Measurements from ENCODE around the gene TMEM18.

GRCh38 chr2:618422-618990 is 58.7 kb downstream of the TMEM18 start:
- TF ChIP-seq, protein P1, sequence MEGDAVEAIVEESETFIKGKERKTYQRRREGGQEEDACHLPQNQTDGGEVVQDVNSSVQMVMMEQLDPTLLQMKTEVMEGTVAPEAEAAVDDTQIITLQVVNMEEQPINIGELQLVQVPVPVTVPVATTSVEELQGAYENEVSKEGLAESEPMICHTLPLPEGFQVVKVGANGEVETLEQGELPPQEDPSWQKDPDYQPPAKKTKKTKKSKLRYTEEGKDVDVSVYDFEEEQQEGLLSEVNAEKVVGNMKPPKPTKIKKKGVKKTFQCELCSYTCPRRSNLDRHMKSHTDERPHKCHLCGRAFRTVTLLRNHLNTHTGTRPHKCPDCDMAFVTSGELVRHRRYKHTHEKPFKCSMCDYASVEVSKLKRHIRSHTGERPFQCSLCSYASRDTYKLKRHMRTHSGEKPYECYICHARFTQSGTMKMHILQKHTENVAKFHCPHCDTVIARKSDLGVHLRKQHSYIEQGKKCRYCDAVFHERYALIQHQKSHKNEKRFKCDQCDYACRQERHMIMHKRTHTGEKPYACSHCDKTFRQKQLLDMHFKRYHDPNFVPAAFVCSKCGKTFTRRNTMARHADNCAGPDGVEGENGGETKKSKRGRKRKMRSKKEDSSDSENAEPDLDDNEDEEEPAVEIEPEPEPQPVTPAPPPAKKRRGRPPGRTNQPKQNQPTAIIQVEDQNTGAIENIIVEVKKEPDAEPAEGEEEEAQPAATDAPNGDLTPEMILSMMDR (IDR thresholded peaks at IDR 0.05) = no peak
- TF ChIP-seq POLR2A (IDR thresholded peaks at IDR 0.05) = no peak

Data from lower leg skin (tissue), 3 donors.